CD14-positive monocyte (primary cell): ENCODE data around the gene LIX1. TPM values are rescaled to one million over a fixed set of nuclear protein-coding genes. Genes with fewer than 3 reads are reported as not detected.

Experiments
- DNase-seq, 3 donors: peaks; one replicate each; pipeline ENCODE4 v3.0.0-alpha.2; 2011 to 2022
- H2AFZ ChIP-seq: 2 replicates; pipeline ENCODE4 v1.6.0; 2012; ENCODE audit warnings: mild to moderate bottlenecking, low read depth, low read length, inconsistent platforms; ENCODE audit not compliant: insufficient read depth, poor library complexity, severe bottlenecking
- H3K27ac ChIP-seq, 2 donors: 1 replicate in 1 of 2; 2 replicates in 1 of 2; pipeline ENCODE4 v1.5.1; 2012 to 2013; ENCODE audit warnings: low read length in 2 of 2, control low read depth in 1 of 2, inconsistent platforms in 1 of 2, low read depth in 1 of 2, mild to moderate bottlenecking in 1 of 2
- H3K27me3 ChIP-seq, 2 donors: one replicate each; pipeline versions ENCODE4 v1.6.0 to v1.6.1; 2011 to 2013; ENCODE audit warnings: low read length in 2 of 2; ENCODE audit not compliant: control insufficient read depth in 2 of 2, insufficient read depth in 2 of 2
- H3K36me3 ChIP-seq, 2 donors: replicated peaks in 1 of 2; 1 replicate in 1 of 2; 2 replicates in 1 of 2; pipeline versions ENCODE4 v1.5.1 to v1.6.1; 2012 to 2013; ENCODE audit warnings: low read length in 2 of 2, control low read depth in 1 of 2, inconsistent platforms in 1 of 2, mild to moderate bottlenecking in 1 of 2; ENCODE audit not compliant: insufficient read depth in 2 of 2, control insufficient read depth in 1 of 2
- H3K4me1 ChIP-seq, 2 donors: 1 replicate in 1 of 2; 2 replicates in 1 of 2; pipeline versions ENCODE4 v1.5.1 to v1.6.1; 2012 to 2013; ENCODE audit warnings: low read length in 2 of 2, control low read depth in 1 of 2, inconsistent platforms in 1 of 2, mild to moderate bottlenecking in 1 of 2, moderate library complexity in 1 of 2; ENCODE audit not compliant: insufficient read depth in 2 of 2, control insufficient read depth in 1 of 2
- H3K4me2 ChIP-seq: replicated peaks from 2 replicates; pipeline ENCODE3; 2012; ENCODE audit warnings: low read length, moderate library complexity, mild to moderate bottlenecking; ENCODE audit not compliant: poor library complexity, severe bottlenecking; ENCODE audit errors: extremely low read depth
- H3K4me3 ChIP-seq, 3 experiments: fragments of 200-600 bp in 1 of 3; sonication (generic) in 1 of 3; replicated peaks in 1 of 3; 1 replicate in 2 of 3; 2 replicates in 1 of 3; pipeline ENCODE4 v1.5.1; 2011 to 2013; ENCODE audit warnings: low read length in 3 of 3, mild to moderate bottlenecking in 3 of 3, control low read depth in 2 of 3, low read depth in 2 of 3, inconsistent platforms in 1 of 3, moderate library complexity in 1 of 3
- H3K79me2 ChIP-seq: 2 replicates; pipeline ENCODE4 v1.6.0; 2012; ENCODE audit warnings: mild to moderate bottlenecking, control low read depth, inconsistent platforms, low read length, moderate library complexity; ENCODE audit not compliant: insufficient read depth
- H3K9ac ChIP-seq: 2 replicates; pipeline ENCODE4 v1.6.0; 2017; ENCODE audit warnings: low read length, mild to moderate bottlenecking; ENCODE audit not compliant: insufficient read depth, poor library complexity, severe bottlenecking
- H3K9me3 ChIP-seq, 2 donors: replicated peaks in 1 of 2; 1 replicate in 1 of 2; 2 replicates in 1 of 2; pipeline versions ENCODE4 v1.5.1 to v1.6.1; 2012 to 2013; ENCODE audit warnings: low read length in 2 of 2, control low read depth in 1 of 2; ENCODE audit not compliant: control insufficient read depth in 1 of 2, insufficient read depth in 1 of 2
- H4K20me1 ChIP-seq: 2 replicates; pipeline ENCODE4 v1.6.0; 2012; ENCODE audit warnings: mild to moderate bottlenecking, low read length, control low read depth, moderate library complexity; ENCODE audit not compliant: insufficient read depth
- H3K27ac Mint-ChIP-seq, 7 donors: one replicate each; pipeline ENCODE4 v1.8.0; 2020; ENCODE audit warnings: mild to moderate bottlenecking in 7 of 7, mixed read lengths in 7 of 7, moderate library complexity in 6 of 7, inconsistent platforms in 2 of 7
- H3K27me3 Mint-ChIP-seq, 3 donors: one replicate each; pipeline ENCODE4 v1.8.0; 2021 to 2022; ENCODE audit warnings: low read depth in 3 of 3, mild to moderate bottlenecking in 3 of 3, mixed read lengths in 3 of 3, moderate library complexity in 3 of 3, inconsistent platforms in 1 of 3
- H3K36me3 Mint-ChIP-seq, 2 donors: one replicate each; pipeline ENCODE4 v1.8.0; 2020; ENCODE audit warnings: mixed read lengths in 2 of 2, inconsistent platforms in 1 of 2, mild to moderate bottlenecking in 1 of 2
- H3K4me1 Mint-ChIP-seq: one replicate; pipeline ENCODE4 v1.8.0; 2020; ENCODE audit warnings: mild to moderate bottlenecking, mixed read lengths
- H3K4me3 Mint-ChIP-seq, 2 donors: one replicate each; pipeline ENCODE4 v1.8.0; 2020; ENCODE audit warnings: mild to moderate bottlenecking in 2 of 2, mixed read lengths in 2 of 2, moderate library complexity in 1 of 2
- H3K9me3 Mint-ChIP-seq, 7 donors: one replicate each; pipeline ENCODE4 v1.8.0; 2020 to 2022; ENCODE audit warnings: mixed read lengths in 7 of 7, mild to moderate bottlenecking in 6 of 7, moderate library complexity in 6 of 7, inconsistent platforms in 2 of 7
- WGBS: methylation state at CpG from one replicate; pipeline ENCODE4 v1.1.5; 2013; ENCODE audit warnings: missing lambda C conversion rate; ENCODE audit not compliant: insufficient coverage; 5-methylcytosine and 5-hydroxymethylcytosine counted together
- intact Hi-C, 2 donors: fragments of 100-400 bp; cut with micrococcal nuclease; formaldehyde crosslinking; loops; one replicate each; pipeline versions ENCODE4 v1.15.0 to v1.15.1; 2023
- polyA plus RNA-seq, 3 donors: library from polyadenylated mRNA; depleted of rRNA in 1 of 3; unstranded in 2 of 3; stranded (reverse) in 1 of 3; fragments of 300-500 nt in 2 of 3; fragments of >200 nt in 1 of 3; fragmentation: Illumina TruSeq in 2 of 3; gene quantifications; 1 replicate in 2 of 3; 2 replicates in 1 of 3; pipeline ENCODE4 v1.2.3, GENCODE V29; 2012 to 2021
- TF ChIP-seq, protein P1 (sequence below): fragments of 200-600 bp; IDR thresholded peaks from one replicate; pipeline ENCODE4 v1.8.0; 2022; ENCODE audit warnings: antibody characterized with exemption, mild to moderate bottlenecking

The LIX1 gene
- polyA plus RNA-seq, 3 donors: not detected

DNA sequence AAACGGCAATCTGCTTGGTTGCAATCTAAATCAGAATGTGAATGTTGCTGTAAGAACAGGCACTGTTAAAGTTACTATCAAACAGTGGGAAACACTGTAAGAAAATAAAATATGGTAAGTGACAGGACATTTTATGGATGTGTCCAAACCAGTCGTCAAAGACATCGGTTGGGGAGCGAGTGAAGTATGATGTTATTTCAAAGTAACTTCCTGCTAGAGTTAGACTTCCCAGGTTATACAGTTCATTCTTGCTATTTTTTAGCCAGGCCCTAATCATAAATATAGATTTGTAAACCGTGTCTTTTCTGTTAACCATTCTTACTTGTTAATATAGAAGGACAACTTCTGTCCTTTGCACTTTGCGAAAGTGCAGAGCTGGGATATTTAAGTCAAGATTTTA is 30.2 kb downstream of the LIX1 start:
- Histone ChIP-seq H3K9me3 (no peaks in the 10 kb centered on the region), H3K4me1 (no peaks in the 10 kb centered on the region), H3K27me3 (no peaks in the 10 kb centered on the region), H3K4me3 (no peak overlapping the region), H3K9ac (no peak overlapping the region), H2AFZ (peak overlapping the region; percentile 6), H3K36me3 (no peaks in the 10 kb centered on the region), H3K79me2 (no peaks in the 10 kb centered on the region), H3K27ac (no peak overlapping the region), H4K20me1 (no peaks in the 10 kb centered on the region), H3K4me2 (no peak overlapping the region)
- H3K9me3 Mint-ChIP-seq: no peaks in the 10 kb centered on the region
- H3K36me3 Mint-ChIP-seq: no peaks in the 10 kb centered on the region
- H3K4me3 Mint-ChIP-seq: no peak overlapping the region
- TF ChIP-seq, protein P1, sequence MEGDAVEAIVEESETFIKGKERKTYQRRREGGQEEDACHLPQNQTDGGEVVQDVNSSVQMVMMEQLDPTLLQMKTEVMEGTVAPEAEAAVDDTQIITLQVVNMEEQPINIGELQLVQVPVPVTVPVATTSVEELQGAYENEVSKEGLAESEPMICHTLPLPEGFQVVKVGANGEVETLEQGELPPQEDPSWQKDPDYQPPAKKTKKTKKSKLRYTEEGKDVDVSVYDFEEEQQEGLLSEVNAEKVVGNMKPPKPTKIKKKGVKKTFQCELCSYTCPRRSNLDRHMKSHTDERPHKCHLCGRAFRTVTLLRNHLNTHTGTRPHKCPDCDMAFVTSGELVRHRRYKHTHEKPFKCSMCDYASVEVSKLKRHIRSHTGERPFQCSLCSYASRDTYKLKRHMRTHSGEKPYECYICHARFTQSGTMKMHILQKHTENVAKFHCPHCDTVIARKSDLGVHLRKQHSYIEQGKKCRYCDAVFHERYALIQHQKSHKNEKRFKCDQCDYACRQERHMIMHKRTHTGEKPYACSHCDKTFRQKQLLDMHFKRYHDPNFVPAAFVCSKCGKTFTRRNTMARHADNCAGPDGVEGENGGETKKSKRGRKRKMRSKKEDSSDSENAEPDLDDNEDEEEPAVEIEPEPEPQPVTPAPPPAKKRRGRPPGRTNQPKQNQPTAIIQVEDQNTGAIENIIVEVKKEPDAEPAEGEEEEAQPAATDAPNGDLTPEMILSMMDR: no peak
- WGBS: 100% methylated on average over 2 of the region's 6 CpGs
- peaks cover 0 to 3% (median 1%) of the 10 kb centered on the region in 3 donors for H3K27me3 Mint-ChIP-seq
- H3K4me1 Mint-ChIP-seq: no peaks in the 10 kb centered on the region
- DNase-seq: no peak
- intact Hi-C loops: no loop called here
- H3K27ac Mint-ChIP-seq: no peak overlapping the region

DNA sequence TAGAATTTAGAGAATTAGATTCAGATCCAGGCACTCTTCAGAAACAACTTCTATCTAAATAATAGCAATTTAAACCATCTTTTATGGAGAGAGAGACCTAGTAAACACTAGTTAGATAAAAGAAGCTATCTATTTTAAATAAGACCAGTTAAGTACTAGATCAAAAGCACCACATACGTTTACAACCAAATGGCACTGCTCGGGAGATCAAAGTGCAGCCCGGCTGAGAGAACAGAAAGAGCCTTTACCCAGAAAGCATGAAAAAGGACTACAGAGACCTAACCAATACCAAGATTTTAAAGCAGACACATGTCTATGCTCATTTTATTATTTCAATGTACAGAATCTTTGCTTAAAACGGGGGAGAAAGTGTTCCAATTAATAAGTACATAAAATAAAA is 30.8 kb downstream of the LIX1 start:
- Histone ChIP-seq H3K36me3 (no peaks in the 10 kb centered on the region), H3K9ac (no peak overlapping the region), H3K4me1 (no peaks in the 10 kb centered on the region), H4K20me1 (no peaks in the 10 kb centered on the region), H3K79me2 (no peaks in the 10 kb centered on the region), H3K4me2 (no peak overlapping the region), H2AFZ (no peak overlapping the region), H3K27me3 (no peaks in the 10 kb centered on the region), H3K27ac (no peak overlapping the region), H3K4me3 (no peak overlapping the region), H3K9me3 (no peaks in the 10 kb centered on the region)
- WGBS: no CpG with 5 or more reads among the region's 4 CpGs
- Mint-ChIP-seq H3K36me3 (no peaks in the 10 kb centered on the region), H3K9me3 (no peaks in the 10 kb centered on the region), H3K4me1 (no peaks in the 10 kb centered on the region), H3K4me3 (no peak overlapping the region), H3K27me3 (peaks cover 0 to 3% (median under 1%) of the 10 kb centered on the region in 3 donors), H3K27ac (no peak overlapping the region)
- intact Hi-C loops: no loop called here
- no peak for DNase-seq
- TF ChIP-seq, protein P1: no peak
